Large intestine (tissue), 3 donors: Measurements from ENCODE around the gene ANGPT4. TPM values are rescaled to one million over a fixed set of nuclear protein-coding genes. Genes with fewer than 3 reads are reported as not detected.

Experiments used
- DNase-seq, 2 donors: peaks; one replicate each; pipeline versions ENCODE4 v3.0.0 to v3.0.0-alpha.2; 2013
- H3K27ac ChIP-seq: one replicate; pipeline ENCODE4 v1.5.1; 2013; ENCODE audit warnings: low read length
- H3K27me3 ChIP-seq: 2 replicates; pipeline ENCODE4 v1.6.1; 2013; ENCODE audit warnings: low read length; ENCODE audit not compliant: control insufficient read depth, insufficient read depth
- H3K36me3 ChIP-seq: 2 replicates; pipeline ENCODE4 v1.6.1; 2013; ENCODE audit warnings: low read length; ENCODE audit not compliant: control insufficient read depth, insufficient read depth
- H3K4me1 ChIP-seq: one replicate; pipeline ENCODE4 v1.6.1; 2013; ENCODE audit warnings: low read length; ENCODE audit not compliant: control insufficient read depth, insufficient read depth
- H3K4me3 ChIP-seq: one replicate; pipeline ENCODE4 v1.5.1; 2013; ENCODE audit warnings: low read length
- H3K9me3 ChIP-seq: one replicate; pipeline ENCODE4 v1.6.1; 2013; ENCODE audit warnings: mild to moderate bottlenecking, low read depth, low read length, moderate library complexity; ENCODE audit not compliant: control insufficient read depth
- WGBS: methylation state at CpG from one replicate; pipeline ENCODE4 v1.1.5; 2013; ENCODE audit warnings: low lambda C conversion rate; ENCODE audit not compliant: insufficient coverage; 5-methylcytosine and 5-hydroxymethylcytosine counted together
- polyA plus RNA-seq: library from polyadenylated mRNA; unstranded; fragments of 120-200 nt; gene quantifications from one replicate; pipeline ENCODE4 v1.2.1, GENCODE V29; 2013

Gene ANGPT4
- polyA plus RNA-seq, 1 donor = 0.03 TPM

DNA sequence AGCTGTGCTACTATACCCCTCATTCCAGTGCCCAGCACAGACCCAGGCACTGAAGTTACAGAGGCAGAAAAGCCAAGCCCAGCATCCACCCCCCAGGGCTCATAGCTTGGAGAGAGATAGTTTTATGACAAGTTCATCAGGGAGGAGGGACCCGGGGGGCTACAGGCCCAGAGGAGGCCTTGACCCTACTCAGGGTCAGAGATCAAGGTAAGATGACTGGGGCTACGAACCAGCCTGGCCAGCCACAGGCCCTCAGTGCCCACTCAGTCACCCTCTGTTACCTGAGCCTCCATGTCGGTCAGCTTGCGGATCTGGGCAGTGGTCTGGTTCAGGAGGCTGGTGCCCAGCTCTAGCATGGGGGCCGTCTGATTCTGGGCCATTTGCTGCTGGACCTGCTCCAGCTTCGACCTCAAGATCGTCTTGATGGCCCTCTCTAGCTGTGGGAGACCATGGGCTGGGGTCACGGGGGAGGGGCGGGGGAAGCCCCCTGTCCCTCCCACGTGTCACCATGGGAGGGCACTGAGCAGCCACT lies 26.1 kb downstream of the ANGPT4 start:
- no peak overlapping the region for H3K4me3 ChIP-seq
- DNase-seq = no peak
- no peaks in the 10 kb centered on the region for H3K36me3 ChIP-seq
- H3K27me3 ChIP-seq = peaks cover 30% of the 10 kb centered on the region
- H3K9me3 ChIP-seq = peaks cover 2% of the 10 kb centered on the region
- no peak overlapping the region for H3K27ac ChIP-seq
- H3K4me1 ChIP-seq = no peaks in the 10 kb centered on the region
- no CpG with 5 or more reads among the region's 10 CpGs for WGBS

DNA sequence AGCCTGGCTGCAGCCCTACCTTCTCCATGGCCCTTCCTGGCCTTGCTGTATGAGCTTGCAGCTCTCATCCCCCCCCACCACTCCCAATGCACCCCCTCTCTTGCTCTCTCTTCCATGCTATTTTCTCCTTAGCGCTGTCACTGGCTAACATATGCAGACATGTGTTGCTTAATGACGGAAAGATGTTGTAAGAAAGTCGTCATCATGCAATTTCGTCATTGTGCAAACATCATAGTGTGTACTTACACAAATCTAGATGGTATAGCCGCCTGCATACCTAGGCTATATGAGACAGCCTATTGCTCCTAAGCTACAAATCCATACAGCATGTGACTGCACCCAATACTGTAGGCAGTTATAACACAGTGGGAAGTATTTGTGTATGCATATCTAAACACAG lies 27.0 kb downstream of the ANGPT4 start:
- H3K9me3 ChIP-seq = peaks cover 3% of the 10 kb centered on the region
- no CpG with 5 or more reads among the region's 5 CpGs for WGBS
- H3K36me3 ChIP-seq = no peaks in the 10 kb centered on the region
- no peak overlapping the region for H3K27ac ChIP-seq
- H3K27me3 ChIP-seq = peaks cover 35% of the 10 kb centered on the region
- H3K4me3 ChIP-seq = no peak overlapping the region
- no peak for DNase-seq
- no peaks in the 10 kb centered on the region for H3K4me1 ChIP-seq

- H3K9me3 ChIP-seq = peaks cover 3% of the 10 kb centered on the region
- no peaks in the 10 kb centered on the region for H3K36me3 ChIP-seq
- no peaks in the 10 kb centered on the region for H3K4me1 ChIP-seq
- peaks cover 31% of the 10 kb centered on the region for H3K27me3 ChIP-seq
- H3K27ac ChIP-seq = no peak overlapping the region
- DNase-seq = no peak
- no peak overlapping the region for H3K4me3 ChIP-seq
- WGBS = no CpG with 5 or more reads among the region's 2 CpGs
Measured at GRCh38 chr20:888057-888456, 28.1 kb downstream of the ANGPT4 start.

DNA sequence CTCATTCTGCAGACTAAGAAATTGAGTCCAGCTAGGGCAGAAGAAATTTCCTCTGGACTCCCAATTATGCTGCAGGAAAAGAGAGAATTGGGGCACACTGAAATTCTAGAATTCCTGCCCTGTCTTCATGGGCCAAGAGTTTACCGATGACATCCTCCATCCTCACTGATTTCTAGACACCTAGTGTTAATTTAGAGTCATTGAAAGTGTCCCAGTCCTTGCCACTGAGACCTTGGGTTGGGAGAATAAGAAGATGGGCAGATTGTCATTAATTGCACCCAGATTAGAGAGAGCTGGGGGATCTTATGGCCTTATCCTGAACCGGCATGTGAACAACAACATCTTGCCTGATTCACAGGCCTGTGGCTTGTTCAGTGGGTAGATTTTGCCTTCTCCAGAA lies 29.0 kb downstream of the ANGPT4 start:
- no peak for DNase-seq
- no CpG with 5 or more reads among the region's 2 CpGs for WGBS

GRCh38 chr20:884983-885952 lies 30.9 kb downstream of the ANGPT4 start:
- peaks cover 25% of the 10 kb centered on the region for H3K27me3 ChIP-seq
- H3K27ac ChIP-seq = no peak overlapping the region
- H3K4me1 ChIP-seq = no peaks in the 10 kb centered on the region
- no peak overlapping the region for H3K4me3 ChIP-seq
- WGBS = 80% methylated on average over 2 of the region's 41 CpGs
- no peaks in the 10 kb centered on the region for H3K36me3 ChIP-seq
- peaks cover 3% of the 10 kb centered on the region for H3K9me3 ChIP-seq
- DNase-seq = peak; percentile 26 to 32

More for the DNA sequence above, 29.0 kb downstream of the ANGPT4 start:
- H3K27me3 ChIP-seq = peaks cover 31% of the 10 kb centered on the region
- no peaks in the 10 kb centered on the region for H3K4me1 ChIP-seq
- H3K9me3 ChIP-seq = peaks cover 3% of the 10 kb centered on the region
- no peak overlapping the region for H3K27ac ChIP-seq
- H3K4me3 ChIP-seq = no peak overlapping the region
- H3K36me3 ChIP-seq = no peaks in the 10 kb centered on the region

DNA sequence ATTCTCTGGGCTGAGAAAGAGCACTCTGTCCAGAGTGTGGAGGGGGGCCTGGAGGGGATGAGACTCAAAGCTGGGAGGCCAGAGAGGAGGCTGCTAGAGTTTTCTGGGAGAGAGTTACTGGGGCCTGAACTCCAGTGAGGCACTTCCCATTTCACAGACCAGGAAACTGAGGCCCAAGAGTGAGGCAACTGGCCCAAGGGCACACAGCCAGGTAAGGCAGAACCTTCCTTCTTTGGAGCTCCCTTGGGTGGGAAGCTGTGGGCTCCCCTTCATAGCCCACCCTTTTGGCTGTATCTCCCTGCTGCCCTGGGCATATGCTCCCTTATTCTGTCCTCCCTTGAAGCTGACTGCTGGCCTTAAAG lies 34.4 kb downstream of the ANGPT4 start:
- Histone ChIP-seq H3K4me3 (no peak overlapping the region), H3K27me3 (peaks cover 16% of the 10 kb centered on the region), H3K36me3 (no peaks in the 10 kb centered on the region), H3K27ac (no peak overlapping the region), H3K4me1 (no peaks in the 10 kb centered on the region), H3K9me3 (peaks cover 3% of the 10 kb centered on the region)
- no peak for DNase-seq

DNA sequence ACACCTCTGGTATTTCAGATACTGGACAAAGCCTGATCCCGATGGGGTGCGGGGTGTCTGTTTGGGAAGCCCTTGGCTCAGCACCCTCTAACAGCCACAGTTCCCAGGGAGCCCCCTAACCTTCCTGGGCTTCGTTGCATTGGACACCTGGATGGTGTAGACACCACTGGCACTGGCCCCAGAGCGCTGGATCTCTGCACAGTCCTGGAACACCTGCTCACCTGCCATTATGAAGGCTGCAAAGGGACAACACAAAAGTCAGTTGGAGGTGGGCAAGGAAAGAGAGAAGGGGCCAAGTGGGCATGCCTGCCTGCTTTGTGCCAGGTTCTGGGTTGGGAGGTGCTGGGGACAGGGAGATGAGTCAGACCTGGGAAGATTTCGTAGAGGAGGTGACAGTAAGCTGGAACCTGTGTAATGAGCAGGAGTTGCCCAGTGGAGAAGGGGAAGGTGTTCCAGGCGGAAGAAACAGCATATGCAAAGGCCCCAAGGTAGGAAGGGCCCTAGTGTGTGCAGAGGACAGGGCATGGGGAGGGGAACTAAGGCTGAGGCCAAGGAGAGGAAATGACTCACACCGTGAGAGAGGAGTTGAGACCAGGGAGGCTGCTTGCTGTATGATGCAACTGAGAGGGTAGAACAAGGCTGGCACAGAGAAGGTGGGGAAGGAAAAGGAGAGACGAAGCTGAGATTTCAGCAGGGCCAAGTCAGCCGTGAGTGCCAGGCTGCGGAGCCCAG lies 34.9 kb downstream of the ANGPT4 start:
- 63% methylated on average over 2 of the region's 10 CpGs for WGBS
- H3K27ac ChIP-seq = no peak overlapping the region

GRCh38 chr20:879626-880025 lies 36.5 kb downstream of the ANGPT4 start:
- Histone ChIP-seq H3K9me3 (no peaks in the 10 kb centered on the region), H3K36me3 (no peaks in the 10 kb centered on the region), H3K4me1 (no peaks in the 10 kb centered on the region), H3K27me3 (peaks cover 2% of the 10 kb centered on the region), H3K4me3 (no peak overlapping the region), H3K27ac (no peak overlapping the region)
- no peak for DNase-seq
- WGBS = no CpG with 5 or more reads among the region's 4 CpGs

More for the DNA sequence above, 34.9 kb downstream of the ANGPT4 start:
- Histone ChIP-seq H3K9me3 (peaks cover 3% of the 10 kb centered on the region), H3K4me3 (no peak overlapping the region), H3K27me3 (peaks cover 15% of the 10 kb centered on the region), H3K4me1 (no peaks in the 10 kb centered on the region), H3K36me3 (no peaks in the 10 kb centered on the region)
- no peak for DNase-seq

DNA sequence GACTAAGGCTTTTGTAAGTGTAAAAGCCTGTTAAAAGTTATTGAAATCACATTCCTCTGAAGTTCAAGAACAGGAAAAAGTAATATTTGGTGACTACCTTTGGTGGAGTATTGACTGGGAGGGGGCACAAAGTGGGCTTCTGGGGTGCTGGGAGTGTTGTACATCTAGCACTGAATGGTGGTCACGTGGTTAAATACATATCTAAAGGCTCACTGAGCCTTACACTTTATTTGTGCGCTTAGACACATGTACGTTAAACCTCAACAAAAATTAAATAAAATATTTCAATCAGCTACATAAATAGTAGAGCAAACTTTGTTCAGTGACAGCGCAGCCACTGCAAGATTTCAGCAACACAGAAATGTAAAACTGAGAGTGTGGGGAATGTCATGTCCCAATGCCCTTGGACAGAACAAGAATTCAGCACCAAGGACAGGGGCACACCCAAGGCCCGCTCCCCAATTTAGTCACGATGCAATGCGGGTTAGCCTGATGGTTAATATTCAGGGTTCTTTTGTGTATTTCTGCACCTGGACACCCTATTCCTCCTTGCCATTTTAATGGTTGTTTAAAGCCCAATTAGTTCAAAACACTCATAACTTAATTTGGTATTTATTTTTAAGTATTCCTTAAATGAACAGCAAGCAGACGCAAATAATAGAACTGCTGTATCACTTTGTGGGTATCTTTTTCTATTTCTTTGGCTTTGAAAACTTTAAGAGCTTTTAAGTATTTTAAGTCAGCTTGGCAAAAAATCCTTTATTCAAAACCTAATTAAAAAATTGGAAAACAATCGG lies 37.4 kb downstream of the ANGPT4 start:
- DNase-seq = no peak
- WGBS = 61% methylated on average over 5 of the region's 9 CpGs

GRCh38 chr20:877814-878213 lies 38.3 kb downstream of the ANGPT4 start:
- Histone ChIP-seq H3K36me3 (no peaks in the 10 kb centered on the region), H3K4me1 (no peaks in the 10 kb centered on the region), H3K4me3 (no peak overlapping the region), H3K27me3 (no peaks in the 10 kb centered on the region), H3K27ac (no peak overlapping the region), H3K9me3 (no peaks in the 10 kb centered on the region)
- no peak for DNase-seq
- no CpG with 5 or more reads among the region's 7 CpGs for WGBS

More for the DNA sequence above, 37.4 kb downstream of the ANGPT4 start:
- no peak overlapping the region for H3K4me3 ChIP-seq
- no peaks in the 10 kb centered on the region for H3K27me3 ChIP-seq
- no peak overlapping the region for H3K27ac ChIP-seq
- no peaks in the 10 kb centered on the region for H3K4me1 ChIP-seq
- no peaks in the 10 kb centered on the region for H3K36me3 ChIP-seq
- H3K9me3 ChIP-seq = no peaks in the 10 kb centered on the region
